GM13976 (cell line): ENCODE data around the gene CFAP251.

Source experiments
- DNase-seq: peaks from one replicate; pipeline ENCODE4 v3.0.0; 2012; ENCODE audit warnings: low spot score
- CTCF ChIP-seq: IDR thresholded peaks from 2 replicates; pipeline ENCODE4 v1.5.1; 2012; ENCODE audit warnings: borderline replicate concordance, mild to moderate bottlenecking; ENCODE audit not compliant: insufficient read depth; ENCODE audit errors: extremely low read depth, missing control alignments, control extremely low read depth
- in situ Hi-C: fragments of 300-500 bp; cut with MboI; formaldehyde crosslinking; loops from one replicate; pipeline ENCODE4 v1.12.0; 2022; ENCODE audit warnings: low sequenced_read_pairs, mixed read lengths, inconsistent platforms; ENCODE audit not compliant: unreplicated experiment

CFAP251 gene

GRCh38 chr12:122043476-122043875 lies 125.1 kb downstream of the CFAP251 start:
- TF ChIP-seq CTCF, result no peak
- DNase-seq, result no peak
- in situ Hi-C loops, result no loop called here

- no peak for DNase-seq
- in situ Hi-C loops, result no loop called here
- no peak for TF ChIP-seq CTCF
Measured at GRCh38 chr12:122045262-122045661, 126.9 kb downstream of the CFAP251 start.

- DNase-seq, result no peak
- in situ Hi-C loops, result no loop called here
Measured at GRCh38 chr12:122046145-122046544, 127.8 kb downstream of the CFAP251 start.

GRCh38 chr12:122048151-122048550 lies 129.8 kb downstream of the CFAP251 start:
- TF ChIP-seq CTCF, result no peak
- in situ Hi-C loops, result no loop called here
- DNase-seq, result no peak

More at GRCh38 chr12:122046145-122046544, 127.8 kb downstream of the CFAP251 start:
- TF ChIP-seq CTCF, result no peak

- in situ Hi-C loops, result no loop called here
Measured at GRCh38 chr12:122049827-122050226, 131.4 kb downstream of the CFAP251 start.

GRCh38 chr12:122050706-122051105 lies 132.3 kb downstream of the CFAP251 start:
- in situ Hi-C loops, result no loop called here
- DNase-seq, result no peak
- no peak for TF ChIP-seq CTCF

More at GRCh38 chr12:122049827-122050226, 131.4 kb downstream of the CFAP251 start:
- TF ChIP-seq CTCF, result no peak
- DNase-seq, result no peak

- in situ Hi-C loops, result no loop called here
- no peak for TF ChIP-seq CTCF
- no peak for DNase-seq
Measured at GRCh38 chr12:122051231-122051876, 133.0 kb downstream of the CFAP251 start.
